Colonic mucosa (tissue), 4 donors: ENCODE results near the gene CYLD. TPM values are rescaled to one million over a fixed set of nuclear protein-coding genes. Genes with fewer than 3 reads are reported as not detected.
A peak's percentile ranks its signal among the peaks of the same experiment; 100 is the strongest.

Experiments
- DNase-seq: peaks from one replicate; pipeline ENCODE4 v3.0.0-alpha.2; 2020
- H3K27ac ChIP-seq: fragments of 200-600 bp; one replicate; pipeline ENCODE4 v1.8.0; 2021
- H3K27me3 ChIP-seq: fragments of 200-600 bp; one replicate; pipeline ENCODE4 v1.8.0; 2021
- H3K36me3 ChIP-seq: fragments of 200-600 bp; one replicate; pipeline ENCODE4 v1.8.0; 2021
- H3K4me1 ChIP-seq: fragments of 200-600 bp; one replicate; pipeline ENCODE4 v1.8.0; 2021; ENCODE audit warnings: mild to moderate bottlenecking
- H3K4me3 ChIP-seq: fragments of 200-600 bp; one replicate; pipeline ENCODE4 v1.8.0; 2021
- H3K9ac ChIP-seq, 2 donors: one replicate each; pipeline ENCODE4 v1.7.0; 2013; ENCODE audit warnings: control low read depth in 2 of 2, low read depth in 2 of 2, low read length in 2 of 2
- H3K9me3 ChIP-seq: fragments of 200-600 bp; one replicate; pipeline ENCODE4 v1.8.0; 2021
- intact Hi-C: fragments of 100-400 bp; cut with DNase I; formaldehyde crosslinking; loops from one replicate; pipeline ENCODE4 v1.14.1; 2022
- total RNA-seq, 2 donors: library from RNA; stranded (reverse); fragmentation: NEBNext Ultra II Directional in 1 of 2; extraction: Animal tissue kit (Norgen Biotek cat#: 25700) in 1 of 2; gene quantifications; one replicate each; pipeline ENCODE4 v1.2.1, GENCODE V29; 2021
- TF ChIP-seq, protein P1 (sequence below): fragments of 200-600 bp; IDR thresholded peaks from one replicate; pipeline ENCODE4 v1.8.0; 2022; ENCODE audit warnings: antibody characterized with exemption, mild to moderate bottlenecking
- donor health status: healthy.
- donor health status: DM: no; HTN: no; CAD: no.
- donor health status: DM: no; HTN: no; CAD: no.

The CYLD gene
- total RNA-seq, 2 donors from 2014 or later: 15.8 to 31.5 TPM

DNA sequence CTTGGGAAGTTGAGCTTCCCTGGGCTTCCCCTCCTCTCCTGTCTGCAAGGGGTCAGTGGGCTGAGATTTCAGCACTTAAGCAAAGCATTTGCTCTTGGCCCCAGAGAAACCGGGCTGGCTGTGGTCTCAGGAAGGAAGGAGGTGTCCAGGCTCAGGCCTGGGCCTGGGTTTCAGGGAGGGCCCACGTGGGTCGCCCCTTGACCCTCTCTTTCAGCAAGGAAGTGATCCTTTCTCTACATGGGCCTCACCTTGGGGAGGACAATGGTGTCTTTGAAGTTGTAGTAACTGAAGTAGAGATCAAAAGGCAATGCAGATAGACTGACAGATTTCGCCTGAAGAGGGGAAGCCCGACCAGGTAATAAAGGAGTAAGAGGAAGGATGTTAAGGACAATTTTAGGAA lies 45.8 kb upstream of the CYLD start:
- peak overlapping the region; percentile 20 for H3K27ac ChIP-seq
- no peaks in the 10 kb centered on the region for H3K27me3 ChIP-seq
- no peaks in the 10 kb centered on the region for H3K36me3 ChIP-seq
- H3K4me1 ChIP-seq: peaks cover 12% of the 10 kb centered on the region
- no peaks in the 10 kb centered on the region for H3K9me3 ChIP-seq
- TF ChIP-seq, protein P1, sequence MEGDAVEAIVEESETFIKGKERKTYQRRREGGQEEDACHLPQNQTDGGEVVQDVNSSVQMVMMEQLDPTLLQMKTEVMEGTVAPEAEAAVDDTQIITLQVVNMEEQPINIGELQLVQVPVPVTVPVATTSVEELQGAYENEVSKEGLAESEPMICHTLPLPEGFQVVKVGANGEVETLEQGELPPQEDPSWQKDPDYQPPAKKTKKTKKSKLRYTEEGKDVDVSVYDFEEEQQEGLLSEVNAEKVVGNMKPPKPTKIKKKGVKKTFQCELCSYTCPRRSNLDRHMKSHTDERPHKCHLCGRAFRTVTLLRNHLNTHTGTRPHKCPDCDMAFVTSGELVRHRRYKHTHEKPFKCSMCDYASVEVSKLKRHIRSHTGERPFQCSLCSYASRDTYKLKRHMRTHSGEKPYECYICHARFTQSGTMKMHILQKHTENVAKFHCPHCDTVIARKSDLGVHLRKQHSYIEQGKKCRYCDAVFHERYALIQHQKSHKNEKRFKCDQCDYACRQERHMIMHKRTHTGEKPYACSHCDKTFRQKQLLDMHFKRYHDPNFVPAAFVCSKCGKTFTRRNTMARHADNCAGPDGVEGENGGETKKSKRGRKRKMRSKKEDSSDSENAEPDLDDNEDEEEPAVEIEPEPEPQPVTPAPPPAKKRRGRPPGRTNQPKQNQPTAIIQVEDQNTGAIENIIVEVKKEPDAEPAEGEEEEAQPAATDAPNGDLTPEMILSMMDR: no peak
- H3K9ac ChIP-seq: no peak overlapping the region
- intact Hi-C loops: no loop called here
- DNase-seq: no peak
- H3K4me3 ChIP-seq: no peak overlapping the region

DNA sequence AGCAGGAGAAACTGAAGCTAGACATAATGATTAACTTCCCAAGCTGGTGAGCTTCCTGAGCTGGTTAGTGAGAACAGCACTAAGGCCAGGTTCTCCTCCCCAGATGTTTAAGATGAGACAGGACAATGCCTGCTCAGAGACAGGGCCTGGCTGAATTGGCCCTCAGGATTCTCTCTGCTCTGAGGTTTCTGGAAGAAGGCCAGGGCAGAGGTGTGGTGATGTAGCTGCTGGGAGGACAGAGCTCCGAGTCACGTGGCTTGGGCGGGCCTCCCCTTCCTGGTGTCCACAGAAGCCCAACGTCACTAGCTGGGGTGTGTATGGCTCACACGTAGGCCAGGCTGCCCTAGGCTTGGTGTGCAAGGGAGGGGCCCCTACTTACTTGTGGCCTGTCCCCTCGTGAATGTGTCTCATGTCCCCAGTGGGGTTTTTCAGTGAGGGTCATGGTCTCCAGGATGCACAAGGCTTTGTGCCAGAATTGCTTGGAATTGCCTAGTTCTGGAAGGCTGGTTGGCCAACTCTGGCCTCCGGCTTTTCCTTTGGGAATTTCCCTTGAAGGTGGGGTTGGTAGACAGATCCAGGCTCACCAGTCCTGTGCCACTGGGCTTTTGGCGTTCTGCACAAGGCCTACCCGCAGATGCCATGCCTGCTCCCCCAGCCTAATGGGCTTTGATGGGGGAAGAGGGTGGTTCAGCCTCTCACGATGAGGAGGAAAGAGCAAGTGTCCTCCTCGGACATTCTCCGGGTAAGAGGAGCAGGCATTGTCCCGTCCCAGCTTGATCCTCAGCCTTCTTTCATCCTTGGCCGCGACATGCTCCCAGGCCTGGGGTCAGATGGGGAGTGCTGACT lies 45.1 kb upstream of the CYLD start:
- Histone ChIP-seq H3K4me1 (peaks cover 12% of the 10 kb centered on the region), H3K27ac (peak overlapping the region; percentile 50), H3K9ac (peak overlapping the region in 1 of 2 donors; percentile 30), H3K27me3 (no peaks in the 10 kb centered on the region), H3K4me3 (no peak overlapping the region), H3K9me3 (no peaks in the 10 kb centered on the region), H3K36me3 (no peaks in the 10 kb centered on the region)
- intact Hi-C loops: no loop called here
- TF ChIP-seq, protein P1: no peak
- peak; percentile 92 for DNase-seq

DNA sequence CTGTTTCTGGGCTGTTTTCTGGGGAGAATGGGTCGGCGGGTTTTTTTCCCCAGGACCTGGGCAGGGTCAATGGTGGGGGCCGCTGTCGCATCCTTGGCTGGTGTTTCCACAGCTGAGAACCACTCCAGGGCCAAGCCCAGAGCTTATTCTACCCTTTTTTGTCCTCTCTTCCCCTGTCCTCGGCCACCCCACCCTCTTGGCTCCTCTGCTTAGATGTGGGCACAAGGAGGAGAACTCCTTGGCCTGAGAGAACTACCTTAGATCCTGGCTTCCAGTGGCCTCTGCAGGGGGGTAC lies 44.5 kb upstream of the CYLD start:
- Histone ChIP-seq H3K27ac (peak overlapping the region; percentile 50), H3K4me3 (no peak overlapping the region), H3K27me3 (no peaks in the 10 kb centered on the region), H3K36me3 (no peaks in the 10 kb centered on the region), H3K4me1 (peaks cover 12% of the 10 kb centered on the region), H3K9ac (peak overlapping the region; percentile 27 to 45), H3K9me3 (no peaks in the 10 kb centered on the region)
- DNase-seq: no peak
- intact Hi-C loops: no loop called here
- TF ChIP-seq, protein P1: no peak

DNA sequence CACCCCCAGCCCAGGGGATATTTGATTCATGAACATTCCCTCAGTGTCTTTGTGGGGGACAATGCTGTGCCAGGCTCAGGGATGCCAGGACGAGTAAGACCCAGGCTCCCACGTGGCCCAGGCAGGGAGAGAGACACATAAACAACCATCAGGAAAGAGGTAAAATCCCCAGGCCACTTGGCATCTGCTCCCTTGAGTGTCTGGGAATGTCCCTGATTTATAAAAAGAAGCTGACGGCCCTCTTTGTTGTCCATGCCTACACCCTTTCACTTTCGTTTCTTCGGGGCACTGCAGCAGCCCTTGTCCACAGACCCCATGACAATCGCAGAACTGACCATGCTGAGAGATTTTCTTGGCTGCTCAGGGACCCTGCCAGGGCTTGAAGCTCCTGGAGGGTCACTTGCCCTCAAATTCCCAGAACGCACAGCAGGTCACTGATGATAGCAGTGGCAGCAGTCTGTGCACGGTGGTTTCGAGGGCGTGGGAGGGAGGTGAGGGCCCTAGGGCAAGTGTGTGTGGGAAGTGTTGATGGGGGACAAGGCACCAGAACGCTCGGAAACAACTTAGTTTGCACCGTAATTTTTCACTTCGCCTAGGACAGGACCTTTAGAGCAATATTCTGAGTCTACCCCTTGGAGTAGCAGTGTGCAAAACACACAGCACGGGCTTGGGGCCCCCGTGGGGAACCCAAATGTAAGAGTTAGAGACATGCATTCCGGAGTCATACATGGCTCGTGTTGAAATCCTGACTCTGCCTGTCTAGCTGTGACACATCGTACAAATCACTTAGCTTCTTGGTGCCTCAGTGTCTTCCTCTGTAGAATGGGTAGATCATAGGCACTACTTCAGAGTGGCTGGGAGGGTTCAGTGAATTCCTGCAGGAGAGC lies 43.8 kb upstream of the CYLD start:
- TF ChIP-seq, protein P1: no peak
- Histone ChIP-seq H3K9ac (peak overlapping the region; percentile 27 to 51), H3K4me3 (no peak overlapping the region), H3K9me3 (no peaks in the 10 kb centered on the region), H3K27ac (peak overlapping the region; percentile 50), H3K36me3 (no peaks in the 10 kb centered on the region), H3K27me3 (no peaks in the 10 kb centered on the region), H3K4me1 (peaks cover 12% of the 10 kb centered on the region)
- intact Hi-C loops: no loop called here
- no peak for DNase-seq

DNA sequence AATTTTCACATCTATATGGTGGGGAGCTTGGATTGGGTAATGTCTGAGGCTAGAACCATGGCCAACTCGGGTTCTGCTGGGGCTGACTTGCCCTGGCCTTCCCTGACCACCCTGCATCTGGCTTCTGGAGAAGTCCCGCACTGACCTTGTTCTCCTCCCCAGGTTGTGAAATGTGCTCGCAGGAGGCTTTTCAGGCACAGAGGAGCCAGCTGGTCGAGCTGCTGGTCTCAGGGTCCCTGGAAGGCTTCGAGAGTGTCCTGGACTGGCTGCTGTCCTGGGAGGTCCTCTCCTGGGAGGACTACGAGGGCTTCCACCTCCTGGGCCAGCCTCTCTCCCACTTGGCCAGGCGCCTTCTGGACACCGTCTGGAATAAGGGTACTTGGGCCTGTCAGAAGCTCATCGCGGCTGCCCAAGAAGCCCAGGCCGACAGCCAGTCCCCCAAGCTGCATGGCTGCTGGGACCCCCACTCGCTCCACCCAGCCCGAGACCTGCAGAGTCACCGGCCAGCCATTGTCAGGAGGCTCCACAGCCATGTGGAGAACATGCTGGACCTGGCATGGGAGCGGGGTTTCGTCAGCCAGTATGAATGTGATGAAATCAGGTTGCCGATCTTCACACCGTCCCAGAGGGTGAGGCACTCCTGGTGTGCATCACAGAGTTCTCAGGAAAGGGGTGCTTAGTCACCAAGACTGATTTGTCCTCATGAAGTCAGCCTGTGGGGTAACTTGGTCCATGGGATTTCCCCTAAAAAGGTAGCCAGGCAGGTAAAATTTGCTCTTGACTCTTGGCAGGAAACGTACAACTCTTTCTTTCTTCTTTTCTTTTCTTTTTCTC lies 42.3 kb upstream of the CYLD start:
- Histone ChIP-seq H3K4me1 (peaks cover 12% of the 10 kb centered on the region), H3K9me3 (no peaks in the 10 kb centered on the region), H3K9ac (no peak overlapping the region), H3K27me3 (no peaks in the 10 kb centered on the region), H3K4me3 (no peak overlapping the region), H3K27ac (no peak overlapping the region), H3K36me3 (no peaks in the 10 kb centered on the region)
- no peak for DNase-seq
- intact Hi-C loops: no loop called here
- TF ChIP-seq, protein P1: no peak
